ENCODE data around the gene USP20. TPM values are rescaled to one million over a fixed set of nuclear protein-coding genes. Genes with fewer than 3 reads are reported as not detected.
A peak's percentile ranks its signal among the peaks of the same experiment; 100 is the strongest.

USP20 gene
- total RNA-seq, 6 experiments from 2014 or later = 24.1 to 35.4 (median 26.2) TPM

DNA sequence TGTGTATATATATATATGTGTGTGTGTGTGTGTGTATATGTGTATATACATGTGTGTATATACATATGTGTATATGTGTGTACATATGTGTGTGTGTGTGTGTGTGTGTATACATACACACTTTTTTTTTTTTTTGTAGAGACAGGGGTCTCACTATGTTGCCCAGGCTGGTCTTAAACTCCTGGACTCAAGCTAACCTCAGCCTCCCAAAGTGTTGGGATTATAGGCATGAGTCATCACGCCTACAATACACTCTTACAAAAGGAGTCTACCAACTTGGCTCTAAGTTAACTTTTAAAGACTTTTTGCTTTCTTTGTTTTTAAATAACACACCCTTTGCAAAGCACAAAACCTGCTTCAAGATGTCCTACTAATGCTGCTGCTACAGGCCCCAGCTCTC, 2.3 kb upstream of the USP20 start:
- TF ChIP-seq, protein P1, sequence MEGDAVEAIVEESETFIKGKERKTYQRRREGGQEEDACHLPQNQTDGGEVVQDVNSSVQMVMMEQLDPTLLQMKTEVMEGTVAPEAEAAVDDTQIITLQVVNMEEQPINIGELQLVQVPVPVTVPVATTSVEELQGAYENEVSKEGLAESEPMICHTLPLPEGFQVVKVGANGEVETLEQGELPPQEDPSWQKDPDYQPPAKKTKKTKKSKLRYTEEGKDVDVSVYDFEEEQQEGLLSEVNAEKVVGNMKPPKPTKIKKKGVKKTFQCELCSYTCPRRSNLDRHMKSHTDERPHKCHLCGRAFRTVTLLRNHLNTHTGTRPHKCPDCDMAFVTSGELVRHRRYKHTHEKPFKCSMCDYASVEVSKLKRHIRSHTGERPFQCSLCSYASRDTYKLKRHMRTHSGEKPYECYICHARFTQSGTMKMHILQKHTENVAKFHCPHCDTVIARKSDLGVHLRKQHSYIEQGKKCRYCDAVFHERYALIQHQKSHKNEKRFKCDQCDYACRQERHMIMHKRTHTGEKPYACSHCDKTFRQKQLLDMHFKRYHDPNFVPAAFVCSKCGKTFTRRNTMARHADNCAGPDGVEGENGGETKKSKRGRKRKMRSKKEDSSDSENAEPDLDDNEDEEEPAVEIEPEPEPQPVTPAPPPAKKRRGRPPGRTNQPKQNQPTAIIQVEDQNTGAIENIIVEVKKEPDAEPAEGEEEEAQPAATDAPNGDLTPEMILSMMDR (IDR thresholded peaks at IDR 0.05) = no peak
- Mint-ChIP-seq H3K4me1 (ENCODE audit: low read depth) (peaks cover 37% of the 10 kb centered on the region), H3K9me3 (no peaks in the 10 kb centered on the region), H3K27me3 (ENCODE audit: insufficient read depth) (peaks cover 4% of the 10 kb centered on the region), H3K36me3 (ENCODE audit: low read depth) (peaks cover 20% of the 10 kb centered on the region), H3K4me3 (peak overlapping the region; percentile 5; the same call in 1 of the 2 replicates), H3K27ac (peak overlapping the region; percentile 15; the same call in 1 of the 2 replicates)
- no peak for DNase-seq

DNA sequence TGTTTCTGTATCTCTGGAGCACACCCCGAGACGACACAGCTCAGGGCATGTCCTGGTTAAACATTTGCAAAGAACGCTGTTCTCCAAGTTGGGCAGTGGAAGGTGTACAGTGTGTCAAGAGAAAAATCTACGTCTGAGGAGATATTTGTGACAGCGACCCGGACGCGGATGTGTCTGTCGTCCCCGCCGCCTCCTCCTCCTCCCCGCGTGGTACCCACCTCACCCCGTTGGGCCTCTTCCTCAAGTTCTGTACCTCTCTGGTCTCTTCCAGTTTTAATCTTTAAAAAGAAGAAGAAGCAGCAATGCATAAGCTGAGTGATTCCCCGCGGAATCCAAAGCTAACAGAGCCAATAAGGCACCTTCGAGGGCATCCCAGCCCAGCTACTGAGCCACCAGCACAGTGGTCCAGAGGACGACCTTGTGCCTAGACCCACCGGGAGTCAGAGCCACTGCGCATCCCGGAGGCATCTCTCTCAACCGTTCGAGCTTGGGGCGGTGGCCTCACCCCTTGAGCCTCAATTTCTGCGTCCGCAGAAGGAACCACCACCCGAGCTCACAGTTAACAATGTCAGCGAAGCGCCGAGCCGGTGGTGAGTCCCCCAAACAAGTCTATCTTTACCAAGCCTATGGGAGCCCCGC, 650 bp upstream of the USP20 start:
- Mint-ChIP-seq H3K9me3 (no peaks in the 10 kb centered on the region), H3K4me1 (ENCODE audit: low read depth) (peaks cover 53% of the 10 kb centered on the region), H3K36me3 (ENCODE audit: low read depth) (peaks cover 15% of the 10 kb centered on the region), H3K27ac (peak overlapping the region; percentile 96), H3K4me3 (peak overlapping the region; percentile 99), H3K27me3 (ENCODE audit: insufficient read depth) (peaks cover 4% of the 10 kb centered on the region)
- TF ChIP-seq, protein P1 (IDR thresholded peaks at IDR 0.05) = no peak
- no peak for DNase-seq

DNA sequence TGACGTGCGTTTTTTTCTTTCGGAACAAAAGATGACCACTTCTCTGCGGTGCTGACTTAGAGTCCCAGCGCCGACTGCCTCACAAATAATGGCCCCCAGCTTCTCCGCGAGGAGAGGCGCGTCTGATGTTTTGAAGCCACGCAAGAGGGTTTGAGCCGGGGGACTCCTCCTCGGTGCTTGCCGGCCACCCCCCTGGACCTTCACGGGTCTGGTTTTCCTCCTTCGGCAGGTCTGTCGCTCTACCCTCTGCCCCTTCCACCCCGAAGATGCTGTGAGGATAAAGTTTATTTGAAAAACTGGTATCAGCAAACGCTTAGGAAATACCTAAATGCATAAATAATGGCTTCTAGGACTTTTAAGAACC, 584 bp downstream of the USP20 start:
- peak overlapping the region; percentile 99 for H3K4me3 Mint-ChIP-seq
- TF ChIP-seq, protein P1 (IDR thresholded peaks at IDR 0.05) = no peak
- H3K4me1 Mint-ChIP-seq (ENCODE audit: low read depth) = peaks cover 55% of the 10 kb centered on the region
- peak; percentile 37 for DNase-seq
- H3K36me3 Mint-ChIP-seq (ENCODE audit: low read depth) = peaks cover 12% of the 10 kb centered on the region
- peaks cover 4% of the 10 kb centered on the region for H3K27me3 Mint-ChIP-seq (ENCODE audit: insufficient read depth)
- peak overlapping the region; percentile 92 for H3K27ac Mint-ChIP-seq
- H3K9me3 Mint-ChIP-seq = no peaks in the 10 kb centered on the region

DNA sequence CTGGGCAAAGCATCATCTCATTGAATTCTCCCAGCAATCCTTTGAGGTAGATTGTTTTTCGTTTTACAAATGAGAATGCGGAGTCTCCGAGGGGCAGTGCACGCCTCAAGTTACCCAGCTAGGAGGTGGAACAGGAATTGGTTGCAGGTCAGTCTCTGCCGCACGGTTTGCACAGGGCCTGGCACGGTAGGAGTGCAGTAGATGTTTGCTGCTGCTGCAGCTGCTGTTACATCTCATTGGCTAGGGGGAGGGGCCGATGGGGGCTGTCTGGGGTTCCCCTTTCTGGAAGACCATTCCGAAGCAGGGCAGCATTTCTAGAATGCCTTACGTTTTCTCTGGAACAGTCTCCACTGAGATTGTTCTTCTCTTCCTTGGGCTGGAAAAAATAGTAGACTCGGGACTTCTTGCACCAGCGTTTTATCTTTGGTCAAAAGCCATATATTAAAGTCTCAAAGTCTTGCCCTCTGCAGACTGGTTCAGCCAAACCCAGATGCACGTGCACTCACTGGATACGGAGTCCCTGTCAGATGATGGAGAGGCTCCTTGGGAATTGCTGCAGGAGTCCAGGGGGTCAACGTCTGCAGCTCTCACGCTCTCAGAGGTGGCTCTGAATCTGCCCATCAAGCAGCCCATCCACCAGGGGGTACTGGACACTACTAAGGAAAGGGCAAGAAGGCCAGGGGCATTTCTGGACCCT, 1.2 kb downstream of the USP20 start:
- H3K4me1 Mint-ChIP-seq (ENCODE audit: low read depth) = peaks cover 55% of the 10 kb centered on the region
- H3K27ac Mint-ChIP-seq = peak overlapping the region; percentile 92
- H3K36me3 Mint-ChIP-seq (ENCODE audit: low read depth) = peaks cover 10% of the 10 kb centered on the region
- no peaks in the 10 kb centered on the region for H3K9me3 Mint-ChIP-seq
- peaks cover 4% of the 10 kb centered on the region for H3K27me3 Mint-ChIP-seq (ENCODE audit: insufficient read depth)
- H3K4me3 Mint-ChIP-seq = peak overlapping the region; percentile 99
- DNase-seq = no peak
- TF ChIP-seq, protein P1 (IDR thresholded peaks at IDR 0.05) = 0 out of 2 replicates have a peak, but pooled peaks have one; percentile 11

DNA sequence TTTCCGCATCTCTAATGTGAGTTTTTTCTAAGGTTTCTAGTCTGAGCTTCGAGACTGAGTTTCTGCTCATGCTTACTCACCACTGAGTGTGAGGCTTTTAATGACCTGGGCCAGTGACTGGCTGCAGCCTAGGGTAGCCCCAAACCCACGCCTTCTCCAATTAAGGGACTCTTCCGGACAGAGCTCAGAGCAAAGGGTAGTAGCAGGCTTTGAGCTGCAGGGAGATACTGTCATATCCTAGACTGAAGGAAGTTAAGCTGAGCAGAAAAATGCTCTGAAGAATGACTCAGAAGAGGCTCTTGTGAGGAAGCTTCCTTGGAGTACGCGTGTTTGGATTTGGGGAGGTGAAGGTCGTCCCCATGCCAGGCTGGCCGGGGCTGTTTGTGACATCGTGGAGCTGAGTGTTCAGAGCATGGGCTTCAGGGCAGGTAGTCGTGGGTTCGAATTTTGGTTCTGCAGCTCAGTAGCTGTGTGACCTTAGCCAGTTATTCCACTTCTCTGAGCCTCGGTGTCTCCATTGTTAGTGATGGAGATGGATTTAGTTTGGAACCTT, 3.5 kb downstream of the USP20 start:
- peak overlapping the region; percentile 74 for H3K4me3 Mint-ChIP-seq
- peaks cover 4% of the 10 kb centered on the region for H3K27me3 Mint-ChIP-seq (ENCODE audit: insufficient read depth)
- TF ChIP-seq, protein P1 (IDR thresholded peaks at IDR 0.05) = no peak
- H3K27ac Mint-ChIP-seq = peak overlapping the region; percentile 92
- H3K4me1 Mint-ChIP-seq (ENCODE audit: low read depth) = peaks cover 47% of the 10 kb centered on the region
- no peaks in the 10 kb centered on the region for H3K9me3 Mint-ChIP-seq
- peak; percentile 98 for DNase-seq
- peaks cover 10% of the 10 kb centered on the region for H3K36me3 Mint-ChIP-seq (ENCODE audit: low read depth)

All from HFFc6 (cell line).